Measurements from ENCODE around the gene STK4. TPM values are rescaled to one million over a fixed set of nuclear protein-coding genes. Genes with fewer than 3 reads are reported as not detected.

The STK4 gene
- total RNA-seq, 1 experiment from 2014 or later, result 52.7 TPM

DNA sequence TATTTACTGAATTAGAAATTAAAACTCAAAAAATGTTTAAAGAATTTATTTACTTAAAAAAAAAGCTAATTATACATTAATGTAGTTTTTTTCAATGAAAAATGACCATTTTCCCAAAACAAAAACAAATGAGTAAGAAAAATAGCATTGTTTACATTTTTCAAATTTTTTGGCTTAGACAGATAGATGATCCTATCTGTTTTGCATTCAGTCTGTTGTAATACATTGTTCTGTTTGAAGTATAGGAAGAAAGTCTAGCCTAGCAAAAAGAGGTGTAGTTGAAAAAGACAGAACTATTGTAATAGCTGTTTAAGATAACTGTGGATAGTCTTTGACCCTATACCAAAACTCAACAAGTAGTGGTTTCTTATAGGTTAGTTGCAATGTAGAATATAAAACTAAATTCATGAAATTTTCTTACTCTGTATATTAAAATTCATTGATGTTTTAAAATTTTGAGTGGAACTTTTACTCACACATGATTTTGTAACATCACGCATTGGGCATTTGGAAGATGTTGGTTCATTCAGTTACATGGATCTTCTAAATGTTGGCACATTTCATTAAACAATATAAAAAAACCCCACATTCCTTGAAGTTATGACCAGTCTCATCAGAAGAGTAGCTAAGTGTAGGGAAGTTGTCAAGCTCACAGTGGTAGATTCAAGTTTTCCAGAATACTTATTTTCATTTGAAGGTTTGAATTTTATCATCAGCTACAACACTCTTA is 72.6 kb downstream of the STK4 start:
- intact Hi-C loops (cut with micrococcal nuclease; ENCODE audit: unreplicated experiment), result no loop called here
- Histone ChIP-seq H3K27ac (ENCODE audit: low read depth, low read length, poor library complexity, severe bottlenecking) (no peak overlapping the region), H3K4me1 (ENCODE audit: insufficient read depth, low read length, poor library complexity, severe bottlenecking) (peaks cover 19% of the 10 kb centered on the region), H3K4me3 (ENCODE audit: low read depth, low read length, poor library complexity, severe bottlenecking) (no peak overlapping the region), H3K36me3 (ENCODE audit: insufficient read depth, low read length, poor library complexity, severe bottlenecking) (no peaks in the 10 kb centered on the region), H3K27me3 (replicated peaks; ENCODE audit: insufficient read depth, low read depth, low read length, poor library complexity) (no peaks in the 10 kb centered on the region), H3K9me3 (ENCODE audit: low read depth, low read length, poor library complexity, severe bottlenecking) (no peaks in the 10 kb centered on the region)
- CTCF ChIA-PET, result no interaction called here
- POLR2A ChIA-PET (ENCODE audit: low non-redundant PET), result no interaction called here
- DNase-seq (ENCODE audit: low spot score), result no peak
- no TSS peak for BruUV-seq (replicated peaks)
- no peak for TF ChIP-seq EZH2 (IDR thresholded peaks at IDR 0.05; ENCODE audit: borderline replicate concordance, low read depth, low read length, poor library complexity, severe bottlenecking)
- TF ChIP-seq, protein P1, sequence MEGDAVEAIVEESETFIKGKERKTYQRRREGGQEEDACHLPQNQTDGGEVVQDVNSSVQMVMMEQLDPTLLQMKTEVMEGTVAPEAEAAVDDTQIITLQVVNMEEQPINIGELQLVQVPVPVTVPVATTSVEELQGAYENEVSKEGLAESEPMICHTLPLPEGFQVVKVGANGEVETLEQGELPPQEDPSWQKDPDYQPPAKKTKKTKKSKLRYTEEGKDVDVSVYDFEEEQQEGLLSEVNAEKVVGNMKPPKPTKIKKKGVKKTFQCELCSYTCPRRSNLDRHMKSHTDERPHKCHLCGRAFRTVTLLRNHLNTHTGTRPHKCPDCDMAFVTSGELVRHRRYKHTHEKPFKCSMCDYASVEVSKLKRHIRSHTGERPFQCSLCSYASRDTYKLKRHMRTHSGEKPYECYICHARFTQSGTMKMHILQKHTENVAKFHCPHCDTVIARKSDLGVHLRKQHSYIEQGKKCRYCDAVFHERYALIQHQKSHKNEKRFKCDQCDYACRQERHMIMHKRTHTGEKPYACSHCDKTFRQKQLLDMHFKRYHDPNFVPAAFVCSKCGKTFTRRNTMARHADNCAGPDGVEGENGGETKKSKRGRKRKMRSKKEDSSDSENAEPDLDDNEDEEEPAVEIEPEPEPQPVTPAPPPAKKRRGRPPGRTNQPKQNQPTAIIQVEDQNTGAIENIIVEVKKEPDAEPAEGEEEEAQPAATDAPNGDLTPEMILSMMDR (conservative IDR thresholded peaks at IDR 0.05; ENCODE audit: low read depth, low read length), result no peak

DNA sequence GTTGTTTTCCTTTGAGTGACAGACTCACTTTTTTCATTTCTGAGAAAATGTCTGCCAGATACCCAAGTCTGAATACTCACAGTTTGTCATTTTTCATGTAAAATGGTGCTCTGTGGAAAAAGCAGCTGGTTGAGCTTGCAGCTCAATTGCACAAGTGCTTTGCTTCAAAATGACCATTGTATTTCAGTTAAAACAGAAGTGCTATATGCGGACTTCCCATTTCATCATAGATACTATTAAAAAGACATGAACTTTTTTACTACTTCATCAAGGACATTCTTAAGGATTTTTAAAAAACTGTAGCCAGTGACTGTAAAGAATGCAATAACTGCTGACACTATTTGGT is 73.1 kb downstream of the STK4 start:
- ChIA-PET POLR2A (ENCODE audit: low non-redundant PET) (no interaction called here), CTCF (no interaction called here)
- no peaks in the 10 kb centered on the region for H3K36me3 ChIP-seq (ENCODE audit: insufficient read depth, low read length, poor library complexity, severe bottlenecking)
- no TSS peak for BruUV-seq (replicated peaks)
- H3K4me3 ChIP-seq (ENCODE audit: low read depth, low read length, poor library complexity, severe bottlenecking), result no peak overlapping the region
- H3K9me3 ChIP-seq (ENCODE audit: low read depth, low read length, poor library complexity, severe bottlenecking), result no peaks in the 10 kb centered on the region
- H3K27me3 ChIP-seq (replicated peaks; ENCODE audit: insufficient read depth, low read depth, low read length, poor library complexity), result no peaks in the 10 kb centered on the region
- TF ChIP-seq, protein P1 (conservative IDR thresholded peaks at IDR 0.05; ENCODE audit: low read depth, low read length), result no peak
- TF ChIP-seq EZH2 (IDR thresholded peaks at IDR 0.05; ENCODE audit: borderline replicate concordance, low read depth, low read length, poor library complexity, severe bottlenecking), result no peak
- no peak overlapping the region for H3K27ac ChIP-seq (ENCODE audit: low read depth, low read length, poor library complexity, severe bottlenecking)
- no peak for DNase-seq (ENCODE audit: low spot score)
- H3K4me1 ChIP-seq (ENCODE audit: insufficient read depth, low read length, poor library complexity, severe bottlenecking), result peaks cover 19% of the 10 kb centered on the region
- intact Hi-C loops (cut with micrococcal nuclease; ENCODE audit: unreplicated experiment), result no loop called here

DNA sequence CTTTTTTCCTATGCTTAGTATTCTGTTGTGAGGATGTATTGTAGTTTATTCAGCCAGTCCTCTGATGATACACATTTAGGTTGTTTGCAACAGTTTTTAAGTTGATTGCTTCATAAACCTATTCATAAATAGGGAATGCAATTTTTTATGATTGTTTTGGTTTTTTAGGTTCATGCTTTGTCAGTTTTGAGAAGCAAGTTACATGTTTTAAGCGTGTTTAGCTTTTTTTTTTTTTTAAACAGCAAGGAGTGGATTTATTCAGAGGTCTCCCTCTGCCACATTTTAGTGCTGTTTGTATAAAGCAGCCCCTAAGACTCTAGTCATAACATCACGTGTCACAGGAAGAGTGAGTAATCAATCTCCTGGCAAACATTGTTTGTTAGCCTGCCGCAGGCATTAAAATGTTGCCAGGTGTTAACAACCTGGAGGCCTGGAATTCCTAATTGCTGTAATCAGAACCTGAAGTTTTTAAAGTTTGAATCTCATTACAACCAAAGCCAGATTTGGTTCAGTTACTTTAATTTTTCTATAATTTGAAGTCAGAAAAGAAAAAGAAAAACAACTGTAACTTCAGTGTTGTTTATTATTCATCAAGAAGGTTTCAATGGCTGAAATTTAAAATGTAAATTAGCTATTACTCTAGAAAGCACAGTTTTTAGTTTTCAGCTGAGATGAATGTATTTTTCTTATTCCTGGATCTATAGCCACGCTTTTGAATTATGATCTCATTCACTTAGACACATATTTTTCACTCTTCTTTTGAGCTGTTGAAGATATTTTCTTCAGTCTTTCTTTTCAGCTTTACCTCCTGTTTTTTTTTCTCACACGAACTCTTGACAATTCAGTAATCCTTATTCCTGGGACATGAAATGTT is 75.4 kb downstream of the STK4 start:
- Histone ChIP-seq H3K27ac (ENCODE audit: low read depth, low read length, poor library complexity, severe bottlenecking) (no peak overlapping the region), H3K4me3 (ENCODE audit: low read depth, low read length, poor library complexity, severe bottlenecking) (no peak overlapping the region), H3K36me3 (ENCODE audit: insufficient read depth, low read length, poor library complexity, severe bottlenecking) (no peaks in the 10 kb centered on the region), H3K4me1 (ENCODE audit: insufficient read depth, low read length, poor library complexity, severe bottlenecking) (peaks cover 8% of the 10 kb centered on the region), H3K9me3 (ENCODE audit: low read depth, low read length, poor library complexity, severe bottlenecking) (no peaks in the 10 kb centered on the region), H3K27me3 (replicated peaks; ENCODE audit: insufficient read depth, low read depth, low read length, poor library complexity) (no peaks in the 10 kb centered on the region)
- intact Hi-C loops (cut with micrococcal nuclease; ENCODE audit: unreplicated experiment), result no loop called here
- TF ChIP-seq, protein P1 (conservative IDR thresholded peaks at IDR 0.05; ENCODE audit: low read depth, low read length), result no peak
- TF ChIP-seq EZH2 (IDR thresholded peaks at IDR 0.05; ENCODE audit: borderline replicate concordance, low read depth, low read length, poor library complexity, severe bottlenecking), result no peak
- no TSS peak for BruUV-seq (replicated peaks)
- ChIA-PET CTCF (no interaction called here), POLR2A (ENCODE audit: low non-redundant PET) (interaction anchor here (0.6 kb wide), 1 partner anchor 249 kb away, joined by 4 read pairs; no protein-coding TSS in a partner anchor)
- DNase-seq (ENCODE audit: low spot score), result no peak
